Measurements from ENCODE around the gene PRKCA.

PRKCA gene

GRCh38 chr17:66748578-66748977 lies 446.2 kb downstream of the PRKCA start:
- no peak overlapping the region for H3K4me3 ChIP-seq (ENCODE audit: low read length)
- TF ChIP-seq CTCF (IDR thresholded peaks at IDR 0.05; ENCODE audit: insufficient read depth, low read depth, low read length, missing control alignments), result no peak
- DNase-seq (ENCODE audit: low read depth), result no peak

GRCh38 chr17:66749217-66749832 lies 446.9 kb downstream of the PRKCA start:
- TF ChIP-seq CTCF (IDR thresholded peaks at IDR 0.05; ENCODE audit: insufficient read depth, low read depth, low read length, missing control alignments), result no peak
- DNase-seq (ENCODE audit: low read depth), result no peak
- H3K4me3 ChIP-seq (ENCODE audit: low read length), result no peak overlapping the region

- no peak for TF ChIP-seq CTCF (IDR thresholded peaks at IDR 0.05; ENCODE audit: insufficient read depth, low read depth, low read length, missing control alignments)
- no peak overlapping the region for H3K4me3 ChIP-seq (ENCODE audit: low read length)
- DNase-seq (ENCODE audit: low read depth), result no peak
Observed at GRCh38 chr17:66750116-66750515, 447.7 kb downstream of the PRKCA start.

- H3K4me3 ChIP-seq (ENCODE audit: low read length), result no peak overlapping the region
- no peak for DNase-seq (ENCODE audit: low read depth)
- no peak for TF ChIP-seq CTCF (IDR thresholded peaks at IDR 0.05; ENCODE audit: insufficient read depth, low read depth, low read length, missing control alignments)
Observed at GRCh38 chr17:66750781-66751543, 448.5 kb downstream of the PRKCA start.

GRCh38 chr17:66751771-66752170 lies 449.4 kb downstream of the PRKCA start:
- DNase-seq (ENCODE audit: low read depth), result no peak
- TF ChIP-seq CTCF (IDR thresholded peaks at IDR 0.05; ENCODE audit: insufficient read depth, low read depth, low read length, missing control alignments), result no peak

GRCh38 chr17:66752411-66752810 lies 450.0 kb downstream of the PRKCA start:
- DNase-seq (ENCODE audit: low read depth), result no peak
- no peak overlapping the region for H3K4me3 ChIP-seq (ENCODE audit: low read length)
- no peak for TF ChIP-seq CTCF (IDR thresholded peaks at IDR 0.05; ENCODE audit: insufficient read depth, low read depth, low read length, missing control alignments)

More at GRCh38 chr17:66751771-66752170, 449.4 kb downstream of the PRKCA start:
- no peak overlapping the region for H3K4me3 ChIP-seq (ENCODE audit: low read length)

Measured in epithelial cell of esophagus (primary cell).